Hindlimb muscle (tissue), 1 donor: Measurements from ENCODE around the gene ARHGAP15. TPM values are rescaled to one million over a fixed set of nuclear protein-coding genes. Genes with fewer than 3 reads are reported as not detected.

Source experiments
- DNase-seq: peaks from one replicate; pipeline ENCODE4 v3.0.0-alpha.2; 2013
- polyA plus RNA-seq: library from polyadenylated mRNA; unstranded; fragments of 120-200 nt; gene quantifications from one replicate; pipeline ENCODE4 v1.2.1, GENCODE V29; 2013; ENCODE audit not compliant: insufficient read length

ARHGAP15 gene
- polyA plus RNA-seq, 1 donor = 7.3 TPM

DNA sequence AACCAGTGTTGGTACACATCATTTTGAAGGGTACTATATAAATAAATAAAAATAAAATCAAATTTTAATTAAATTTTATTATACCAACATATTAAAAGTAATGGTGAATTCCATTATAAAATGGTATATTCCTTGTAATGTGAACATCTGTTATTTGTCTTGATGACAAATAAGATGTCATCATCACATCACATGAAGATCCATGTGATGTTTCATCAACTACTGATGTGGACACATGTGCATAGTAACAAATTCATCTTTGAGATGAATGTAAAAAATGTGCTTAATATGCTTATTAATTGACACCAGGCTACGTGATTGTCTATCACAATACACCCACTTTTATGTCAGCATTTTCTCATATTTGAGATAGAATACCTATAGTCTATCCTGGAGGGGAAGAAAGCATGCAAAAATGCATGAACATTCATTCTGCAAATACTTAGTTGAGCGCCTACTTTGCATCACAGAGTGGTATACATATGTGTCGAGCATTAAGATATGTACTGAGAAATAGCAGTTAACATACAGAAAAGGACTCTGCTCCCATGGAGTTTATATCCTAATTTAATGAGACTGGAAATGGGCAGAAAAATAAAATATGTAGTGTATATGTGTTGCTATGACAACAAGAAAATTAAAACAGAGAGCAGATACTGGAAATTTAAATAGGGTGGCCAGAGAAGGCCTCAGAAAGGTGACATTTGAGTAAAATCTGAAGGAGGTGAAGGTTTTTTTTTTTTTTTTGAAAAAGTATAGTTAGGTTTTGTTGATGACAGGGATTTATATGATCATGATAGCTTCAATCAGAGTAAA, 281.1 kb downstream of the ARHGAP15 start:
- DNase-seq = no peak

DNA sequence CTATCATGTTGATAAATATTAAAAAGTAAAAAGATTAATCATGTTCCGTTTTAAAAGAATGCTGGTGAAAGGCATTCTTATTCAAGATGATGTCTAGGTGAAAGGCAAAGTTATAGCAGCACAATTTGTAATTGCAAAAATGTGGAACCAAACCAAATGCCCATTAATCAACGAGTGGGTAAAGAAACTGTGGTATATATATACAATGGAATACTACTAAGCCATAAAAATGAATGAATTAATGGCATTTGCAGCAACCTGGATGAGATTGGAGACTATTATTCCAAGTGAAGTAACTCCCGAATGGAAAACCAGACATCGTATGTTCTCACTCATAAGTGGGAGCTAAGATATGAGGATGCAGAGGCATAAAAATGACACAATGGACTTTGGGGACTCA, 286.4 kb downstream of the ARHGAP15 start:
- no peak for DNase-seq

DNA sequence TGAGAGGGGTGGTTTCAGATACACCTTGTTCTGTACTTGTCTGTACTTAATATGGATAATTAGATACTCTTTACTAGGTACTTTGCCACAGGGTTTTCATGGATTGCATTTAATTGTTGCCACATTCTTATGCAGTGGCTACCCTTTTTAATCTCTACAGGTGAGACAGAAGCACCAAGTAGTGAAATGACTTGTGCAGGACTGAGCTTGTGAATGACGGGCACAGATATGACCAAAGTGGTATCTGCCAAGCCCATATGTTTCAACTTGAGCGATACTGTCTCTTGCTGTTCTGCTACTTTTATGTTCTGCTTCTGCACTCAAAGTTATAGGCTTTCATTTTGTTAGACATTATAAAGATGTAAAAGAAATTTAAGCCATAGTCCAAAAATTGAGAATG, 288.2 kb downstream of the ARHGAP15 start:
- DNase-seq = no peak

DNA sequence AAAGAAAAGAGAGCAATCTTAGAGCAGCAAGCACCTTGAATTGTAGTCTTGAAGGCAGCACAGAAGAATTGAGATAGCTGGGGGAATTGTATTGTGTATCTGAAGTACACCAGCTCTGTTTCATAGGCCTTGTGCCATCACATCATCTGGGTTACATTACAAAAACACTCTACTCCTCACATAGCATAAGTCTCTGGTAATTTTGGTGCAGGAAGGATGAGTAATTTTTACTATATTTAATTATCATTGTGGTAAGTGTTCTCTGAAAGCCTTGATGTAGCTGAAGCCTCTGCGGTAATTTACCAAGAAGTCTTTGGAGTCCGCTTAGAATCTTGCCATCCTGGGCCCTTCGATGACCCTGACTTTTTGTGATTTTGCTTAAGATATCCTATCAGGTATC, 291.1 kb downstream of the ARHGAP15 start:
- no peak for DNase-seq

DNA sequence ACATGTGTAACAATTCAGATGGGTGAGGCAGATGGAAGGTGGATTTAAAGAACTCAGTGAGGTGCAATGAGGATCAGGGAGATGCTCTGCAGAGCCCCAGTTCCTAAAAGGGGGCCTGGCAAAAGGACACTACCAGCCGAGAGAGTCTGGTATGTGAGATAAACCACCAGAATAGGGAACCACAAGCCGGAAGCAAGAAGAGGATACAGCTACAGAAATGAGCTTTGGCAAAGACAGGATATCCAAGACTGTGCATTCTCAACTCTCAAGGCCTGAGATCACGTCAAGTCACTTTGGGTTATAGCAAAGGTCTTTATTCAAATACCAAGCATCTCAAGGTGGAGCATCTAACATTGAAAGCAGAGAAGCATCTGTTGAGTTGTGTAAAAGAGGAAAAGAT, 293.5 kb downstream of the ARHGAP15 start:
- DNase-seq = no peak

DNA sequence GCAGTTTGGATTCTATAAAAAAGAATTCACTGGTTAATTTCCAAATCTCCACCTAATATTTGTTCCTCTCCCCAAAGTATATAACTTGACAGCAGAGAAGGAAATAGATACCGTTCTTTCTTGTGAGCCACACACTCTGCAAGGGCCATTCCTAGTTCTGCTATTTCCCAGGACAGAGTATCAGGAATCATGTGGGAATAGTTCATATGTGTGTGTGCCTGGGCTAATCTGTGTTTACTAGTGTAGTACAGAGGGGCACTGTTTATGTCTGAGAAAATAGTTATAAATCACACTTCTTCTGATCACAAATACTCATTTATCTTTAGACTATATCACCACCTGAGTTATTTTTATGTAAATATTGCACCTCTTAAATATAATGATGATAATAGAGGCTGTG, 296.7 kb downstream of the ARHGAP15 start:
- no peak for DNase-seq

DNA sequence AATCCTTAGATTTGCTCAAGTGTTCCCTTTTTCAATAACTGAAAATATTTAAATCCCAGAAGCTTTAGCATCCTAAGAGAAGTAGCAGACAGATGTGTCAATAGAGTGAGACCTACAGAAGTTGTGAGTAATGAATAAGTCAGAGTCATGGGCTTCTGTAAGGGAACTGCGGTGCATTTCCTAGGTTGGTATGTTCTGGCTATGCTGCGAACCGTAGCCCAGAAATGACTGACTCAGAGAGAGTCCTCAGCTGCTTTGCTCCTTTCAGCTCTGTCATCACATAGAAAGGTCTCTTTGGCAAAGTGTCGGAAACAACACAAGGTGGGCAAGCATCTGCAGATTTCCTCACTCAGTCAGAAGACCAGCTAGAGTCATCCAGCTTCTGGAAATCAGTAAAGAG, 297.1 kb downstream of the ARHGAP15 start:
- no peak for DNase-seq

DNA sequence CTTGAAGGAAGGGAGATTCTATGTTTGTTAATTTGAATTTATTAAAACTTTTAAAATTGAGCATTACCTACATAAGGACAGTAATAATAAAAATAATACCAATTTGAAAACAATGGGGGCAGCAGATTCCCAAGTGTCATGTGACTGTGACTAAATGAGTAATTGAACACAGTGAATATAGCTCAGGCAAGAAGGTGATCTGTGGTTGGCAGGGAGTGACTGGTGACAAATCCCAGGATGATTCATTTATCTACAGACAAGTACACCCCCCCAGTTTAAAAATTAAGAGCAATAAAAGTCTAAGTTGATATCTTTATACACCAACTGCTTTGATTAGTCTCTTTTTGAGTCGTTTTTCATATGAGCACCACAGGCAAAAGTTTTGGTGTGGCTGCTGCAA, 299.5 kb downstream of the ARHGAP15 start:
- no peak for DNase-seq

DNA sequence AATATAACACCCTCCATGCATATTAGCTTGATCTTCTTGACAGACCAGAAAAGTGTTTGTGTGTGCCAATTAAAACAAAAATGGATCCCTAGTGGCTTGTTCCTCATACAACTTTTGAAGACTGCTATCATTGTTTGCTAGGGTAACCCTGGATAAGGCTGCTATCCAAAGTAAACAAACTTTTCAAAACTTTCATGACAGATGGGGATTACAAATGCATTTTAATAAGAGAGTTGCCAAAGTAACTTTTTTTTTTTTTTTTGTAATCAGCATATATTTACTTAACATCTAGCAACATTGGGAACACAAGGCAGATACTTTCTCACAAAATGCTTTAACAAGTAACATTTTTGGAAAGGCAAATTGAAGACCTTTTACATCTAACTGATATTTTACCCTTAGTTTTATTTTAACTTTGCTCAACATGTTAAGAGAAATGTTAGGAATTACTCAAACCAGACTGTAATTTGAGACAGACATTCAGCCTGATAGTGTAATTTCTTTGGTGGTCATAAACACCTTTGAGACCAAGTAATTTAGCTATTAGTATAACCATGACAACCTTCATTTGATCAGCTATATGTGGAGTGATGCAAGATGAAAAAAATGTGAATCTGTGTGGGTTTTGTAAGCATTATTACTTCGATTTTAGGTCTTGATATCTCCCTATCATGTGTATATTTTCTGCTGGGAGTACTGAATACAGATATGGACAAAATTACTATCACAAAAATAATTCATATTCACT, 300.9 kb downstream of the ARHGAP15 start:
- DNase-seq = no peak

DNA sequence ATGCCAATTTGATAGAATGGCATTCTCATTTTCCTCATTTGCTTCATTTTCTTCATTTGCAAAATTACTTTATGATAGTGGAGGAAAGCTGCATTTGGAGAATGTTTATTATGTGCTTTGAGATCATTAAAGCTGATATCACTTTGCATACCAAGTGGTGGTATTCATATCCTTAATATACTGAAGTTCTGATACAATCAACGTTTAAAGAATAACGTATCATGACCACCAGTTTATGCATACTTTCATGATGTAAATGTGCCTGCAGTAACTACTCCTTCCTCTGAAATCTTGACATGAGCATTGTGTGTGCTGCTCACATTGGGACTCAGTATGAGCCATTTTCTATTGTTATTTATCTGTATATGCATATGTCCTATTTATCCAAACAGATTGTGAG, 302.1 kb downstream of the ARHGAP15 start:
- no peak for DNase-seq

DNA sequence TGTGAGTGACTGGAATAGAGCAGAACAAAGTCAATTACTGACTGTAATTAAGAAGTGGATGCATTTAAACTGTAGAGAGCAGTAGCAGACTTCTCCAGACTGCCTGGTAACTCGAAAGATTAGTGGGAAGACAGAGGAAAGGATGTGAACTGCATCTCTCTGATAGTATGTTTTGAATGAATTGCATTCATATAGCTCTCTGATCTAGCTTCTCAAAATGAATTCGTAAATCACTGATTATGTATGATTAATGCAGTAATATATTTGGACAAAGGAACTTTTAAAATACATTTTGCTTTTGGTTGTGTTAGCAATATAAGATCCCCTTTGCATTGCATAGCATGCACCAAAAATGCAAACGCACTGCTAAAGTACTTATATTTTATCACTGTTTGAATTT, 304.0 kb downstream of the ARHGAP15 start:
- no peak for DNase-seq

DNA sequence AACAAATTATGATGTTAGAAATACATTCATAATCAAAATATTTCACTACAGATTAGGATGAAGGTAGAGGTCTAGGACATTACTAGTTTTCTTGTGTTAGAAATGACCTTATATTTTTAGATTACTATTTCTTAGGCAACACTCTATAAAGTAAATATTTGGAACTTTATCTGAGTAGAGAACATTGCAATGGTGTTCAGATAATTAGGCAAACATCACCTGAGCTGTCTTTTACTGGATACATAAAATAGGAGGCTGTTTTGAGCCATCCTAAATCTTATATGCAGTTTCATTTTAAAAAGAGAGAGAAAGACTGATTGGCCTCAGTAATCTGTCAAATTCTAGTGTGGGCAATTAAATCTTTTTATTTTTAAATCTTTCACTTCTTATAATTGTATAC, 304.6 kb downstream of the ARHGAP15 start:
- no peak for DNase-seq

DNA sequence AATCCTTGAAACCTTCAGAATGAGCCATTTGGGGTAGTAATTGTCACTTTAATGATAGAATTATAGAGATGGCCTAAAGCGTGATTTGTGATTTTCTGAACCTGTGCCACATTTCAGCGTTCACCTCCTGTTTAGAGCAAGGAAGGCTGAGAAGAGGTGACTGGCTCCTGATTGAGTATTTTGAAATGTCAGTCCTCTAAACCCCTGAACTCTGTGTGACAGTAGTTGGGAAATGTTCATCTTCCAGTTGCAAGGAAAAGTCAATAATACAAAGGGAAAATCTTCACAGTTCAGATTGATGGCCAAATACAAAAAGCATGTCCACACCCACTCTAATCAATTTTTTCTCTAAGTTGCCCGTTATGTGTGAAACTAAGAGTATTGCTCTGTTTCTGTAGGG, 305.2 kb downstream of the ARHGAP15 start:
- no peak for DNase-seq

DNA sequence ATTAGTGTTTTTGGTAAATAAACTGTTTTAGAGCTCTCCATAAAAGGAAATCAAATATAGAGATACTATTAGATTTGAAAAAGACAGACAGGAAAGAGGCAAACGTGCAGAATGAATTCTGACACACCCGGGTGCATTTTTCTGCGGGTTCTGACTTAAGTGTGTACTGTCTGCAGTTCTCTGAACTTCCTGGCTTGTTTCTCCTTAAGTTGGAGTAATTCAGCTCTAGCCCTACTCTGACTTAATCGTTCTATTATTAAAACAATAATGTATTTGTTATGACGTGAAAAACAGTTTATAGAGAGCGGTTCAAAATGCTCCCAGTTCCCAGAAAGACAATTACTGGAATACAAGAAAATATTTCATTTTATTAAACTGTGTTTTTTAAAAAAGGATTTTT, 305.9 kb downstream of the ARHGAP15 start:
- no peak for DNase-seq

DNA sequence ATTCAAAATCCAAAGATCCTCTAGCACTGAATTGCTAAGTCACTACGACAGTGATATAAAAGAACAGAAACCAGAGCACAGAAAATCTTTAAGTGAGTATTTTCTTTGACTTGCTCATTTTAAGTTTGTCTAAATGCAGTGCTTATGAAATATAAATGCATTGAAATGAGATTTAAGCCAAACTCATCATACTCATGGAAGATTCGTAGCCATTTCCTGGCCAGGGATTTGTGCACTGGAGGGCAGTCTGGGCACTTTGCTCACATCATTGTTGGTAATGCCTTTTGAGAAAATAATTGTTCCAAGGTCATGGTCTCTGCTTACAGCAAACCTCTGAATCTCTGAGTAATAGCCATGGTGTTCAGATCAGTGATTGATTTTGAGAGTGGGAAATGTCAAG, 307.7 kb downstream of the ARHGAP15 start:
- no peak for DNase-seq

DNA sequence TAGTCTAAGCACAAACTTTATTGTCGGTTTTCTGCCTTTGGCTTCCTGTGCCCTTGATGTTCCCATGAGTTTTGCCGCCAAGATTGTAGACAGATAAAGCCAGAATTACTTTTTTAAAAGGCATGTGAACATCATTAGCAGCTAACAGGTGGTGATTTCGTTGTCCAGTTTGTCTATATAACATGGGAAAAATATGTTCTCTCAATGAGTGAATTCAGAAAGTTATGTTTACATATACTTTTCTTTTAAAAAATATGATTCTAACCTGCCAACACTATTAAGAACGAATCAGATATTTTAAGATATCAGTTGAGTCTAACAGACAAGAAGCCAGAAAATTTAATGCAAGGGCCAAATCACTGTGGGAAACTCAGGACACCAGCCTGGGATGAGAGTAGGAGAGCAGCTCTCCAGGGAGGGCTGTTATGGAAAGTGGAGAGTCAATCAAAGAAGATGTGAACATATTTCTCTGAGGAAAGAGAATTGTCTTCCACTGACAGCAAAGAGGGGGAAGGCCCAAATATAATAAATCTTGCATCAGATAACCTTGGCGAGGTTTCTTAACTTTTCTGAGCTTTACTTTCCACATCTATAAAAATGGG, 311.3 kb downstream of the ARHGAP15 start:
- DNase-seq = no peak

DNA sequence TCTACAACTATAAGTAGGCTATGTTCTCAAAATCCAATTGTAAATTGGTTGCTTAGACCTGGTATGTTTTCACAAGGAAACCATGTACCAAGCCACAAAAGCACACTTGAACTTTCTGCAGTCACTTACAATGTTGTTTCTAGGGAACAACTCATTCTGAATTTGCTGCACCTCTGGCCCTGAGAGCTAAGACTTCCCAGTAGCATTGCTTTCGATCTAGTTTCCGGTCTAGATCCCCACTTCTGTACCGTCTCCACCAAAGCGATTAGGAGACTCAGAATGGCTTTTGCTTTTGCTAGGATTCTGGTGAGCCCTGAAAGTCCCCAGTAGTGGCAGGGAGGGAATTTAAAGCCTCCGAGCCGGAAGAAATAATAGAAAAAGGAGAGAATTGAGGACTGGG, 313.0 kb downstream of the ARHGAP15 start:
- DNase-seq = no peak

DNA sequence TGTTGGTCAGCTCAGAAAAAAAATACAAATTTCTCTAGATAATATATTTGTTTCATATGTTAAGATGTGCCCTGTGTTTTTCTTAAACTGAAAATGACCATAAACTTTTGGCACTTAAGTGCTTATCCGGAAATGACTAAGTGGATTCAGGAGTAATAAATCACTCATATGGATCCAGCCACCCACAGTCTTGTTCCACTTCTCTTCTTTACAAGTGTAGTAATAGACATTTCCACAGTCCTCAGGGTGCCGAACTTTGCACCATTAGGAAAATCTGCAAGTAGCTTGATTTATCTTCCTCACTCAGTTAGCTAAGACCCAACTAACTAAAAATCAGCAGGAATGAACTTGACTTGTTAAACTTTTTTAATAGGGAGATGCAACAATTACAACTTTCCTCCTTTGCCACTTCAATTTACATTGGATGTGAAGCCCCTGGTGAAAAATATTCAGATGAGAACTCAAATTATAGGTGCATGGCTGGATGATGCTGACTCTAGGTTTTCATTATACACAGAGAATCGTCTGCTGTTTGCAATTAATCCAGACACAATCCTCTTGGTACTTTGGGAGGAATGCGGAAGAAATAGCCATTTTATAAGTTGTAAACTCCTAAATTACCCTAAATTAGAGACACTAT, 322.5 kb downstream of the ARHGAP15 start:
- DNase-seq = no peak

DNA sequence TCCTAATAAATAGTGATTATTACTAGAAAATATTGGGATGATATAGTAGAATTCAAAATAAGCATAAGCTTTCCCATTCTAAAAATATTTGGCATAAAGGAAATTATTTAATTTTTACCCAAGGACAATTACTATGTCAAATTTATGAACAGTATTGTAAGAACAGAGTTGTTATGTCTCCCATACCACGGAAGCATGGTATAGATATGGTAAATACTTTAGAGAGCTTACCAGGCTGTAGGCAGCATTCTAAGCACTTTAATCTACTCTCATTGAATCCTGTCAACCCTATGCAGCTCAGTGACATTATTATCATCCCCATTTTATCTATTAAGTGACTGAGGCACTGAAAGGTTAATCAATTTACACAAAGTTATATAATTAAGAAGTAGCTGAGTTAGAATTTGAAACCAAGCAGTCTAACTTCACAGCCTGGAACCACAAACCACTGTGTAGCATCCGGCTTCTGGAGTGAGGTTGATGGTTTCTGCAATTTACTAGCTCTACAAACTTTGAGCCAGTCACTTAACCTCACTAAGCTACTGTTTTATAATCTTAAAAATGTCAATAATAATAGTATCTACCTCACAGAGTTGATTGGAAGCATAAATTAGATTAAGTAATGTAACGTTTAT, 323.7 kb downstream of the ARHGAP15 start:
- no peak for DNase-seq

DNA sequence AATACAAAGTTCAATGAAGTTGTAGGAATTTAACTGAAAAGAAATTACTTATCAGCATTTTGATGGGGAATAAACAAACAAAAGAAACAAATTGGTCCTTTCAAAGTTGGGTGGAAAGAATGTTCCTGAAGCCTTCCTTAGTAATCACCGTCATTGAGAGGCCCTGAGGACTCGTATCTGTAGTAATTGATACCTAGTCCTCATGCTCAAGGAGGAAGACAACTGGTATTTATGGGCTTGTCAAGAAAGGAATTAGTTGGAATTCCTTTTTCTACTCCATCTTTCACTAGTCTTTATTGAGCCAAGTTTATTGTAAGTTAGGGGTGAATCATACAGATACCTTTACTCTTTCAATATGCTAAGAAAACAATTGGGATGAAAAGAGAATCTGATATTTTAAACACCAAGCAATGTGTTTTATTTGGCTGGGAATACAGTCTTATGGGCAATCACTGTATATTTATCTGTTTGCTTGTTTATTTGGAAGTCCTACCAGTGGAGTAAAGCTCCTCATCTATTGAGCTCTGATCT, 324.8 kb downstream of the ARHGAP15 start:
- no peak for DNase-seq

DNA sequence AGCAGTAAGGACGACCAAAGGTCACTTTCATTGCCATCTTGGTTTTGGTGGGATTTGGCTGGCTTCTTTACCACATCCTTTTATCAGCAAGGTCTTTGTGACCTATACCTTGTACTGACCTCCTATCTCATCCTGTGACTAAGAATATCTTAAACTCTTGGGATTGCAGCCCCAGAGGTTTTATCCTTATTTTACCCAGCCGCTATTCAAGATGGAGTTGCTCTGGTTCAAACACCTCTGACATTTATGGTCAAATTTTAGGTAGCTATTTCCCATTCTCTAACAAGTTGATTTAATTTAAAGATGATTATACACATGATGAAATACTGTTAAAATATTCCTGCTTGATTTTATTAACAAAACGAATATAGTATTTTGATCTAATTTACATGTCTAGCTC, 326.1 kb downstream of the ARHGAP15 start:
- DNase-seq = no peak
